SK-N-SH treated with all-trans-retinoic acid at 6 μM for 48 hours (cell line): ENCODE data around the gene NME7.
A peak's percentile ranks its signal among the peaks of the same experiment; 100 is the strongest.

ENCODE experiments used
- ATAC-seq: fragments of 200-7000 bp; cut with Tn5 transposase; 3 replicates; pipeline ENCODE4 v1.9.1; 2020; ENCODE audit warnings: mild to moderate bottlenecking, moderate library complexity
- ARNTL ChIP-seq: fragments of 450-650 bp; formaldehyde crosslinking; IDR thresholded peaks from 2 replicates; pipeline ENCODE4 v1.5.0; 2020; ENCODE audit warnings: low read depth, mild to moderate bottlenecking, moderate library complexity, borderline replicate concordance
- CSDC2 ChIP-seq: fragments of 250-450 bp; sonication (Bioruptor Pico); IDR thresholded peaks from 2 replicates; pipeline ENCODE4 v1.5.0; 2020; ENCODE audit warnings: mild to moderate bottlenecking, moderate library complexity
- CSRNP3 ChIP-seq: fragments of 250-450 bp; sonication (Bioruptor Pico); IDR thresholded peaks from 2 replicates; pipeline ENCODE4 v1.5.1; 2021; ENCODE audit warnings: mild to moderate bottlenecking, moderate library complexity
- ESRRG ChIP-seq: fragments of 250-450 bp; sonication (Bioruptor Pico); IDR thresholded peaks from 2 replicates; pipeline ENCODE4 v1.6.1; 2021; ENCODE audit warnings: mild to moderate bottlenecking
- GLIS3 ChIP-seq: fragments of 250-450 bp; sonication (Bioruptor Pico); IDR thresholded peaks from 2 replicates; pipeline ENCODE4 v1.5.0; 2020; ENCODE audit warnings: mild to moderate bottlenecking, moderate library complexity
- ISL1 ChIP-seq: fragments of 250-450 bp; sonication (Bioruptor Pico); IDR thresholded peaks from 2 replicates; pipeline ENCODE4 v2.1.2; 2022; ENCODE audit warnings: mild to moderate bottlenecking, moderate library complexity
- OSR1 ChIP-seq: fragments of 250-450 bp; sonication (Bioruptor Pico); IDR thresholded peaks from 2 replicates; pipeline ENCODE4 v1.8.0; 2022; ENCODE audit warnings: moderate library complexity, mild to moderate bottlenecking, inconsistent platforms
- PPARA ChIP-seq: fragments of 250-450 bp; sonication (Bioruptor Pico); IDR thresholded peaks from 2 replicates; pipeline ENCODE4 v1.5.0; 2020; ENCODE audit warnings: mild to moderate bottlenecking, borderline replicate concordance
- RARB ChIP-seq: fragments of 250-450 bp; sonication (Bioruptor Pico); IDR thresholded peaks from 2 replicates; pipeline ENCODE4 v1.8.0; 2021; ENCODE audit warnings: mild to moderate bottlenecking, moderate library complexity
- SNAI2 ChIP-seq: fragments of 250-450 bp; sonication (Bioruptor Pico); IDR thresholded peaks from 2 replicates; pipeline ENCODE4 v1.5.0; 2020; ENCODE audit warnings: mild to moderate bottlenecking, moderate library complexity
- TCF4 ChIP-seq: fragments of 250-450 bp; sonication (Bioruptor Pico); IDR thresholded peaks from 2 replicates; pipeline ENCODE4 v1.8.0; 2021; ENCODE audit warnings: mild to moderate bottlenecking, moderate library complexity, borderline replicate concordance
- TOX ChIP-seq: fragments of 250-450 bp; sonication (Bioruptor Pico); IDR thresholded peaks from 2 replicates; pipeline ENCODE4 v1.8.0; 2021; ENCODE audit warnings: mild to moderate bottlenecking, moderate library complexity, borderline replicate concordance
- ZC3H10 ChIP-seq: fragments of 250-450 bp; sonication (Bioruptor Pico); IDR thresholded peaks from 2 replicates; pipeline ENCODE4 v1.5.1; 2021; ENCODE audit warnings: mild to moderate bottlenecking, moderate library complexity
- ZFP3 ChIP-seq: fragments of 250-450 bp; sonication (Bioruptor Pico); IDR thresholded peaks from 2 replicates; pipeline ENCODE4 v1.5.0; 2020; ENCODE audit warnings: mild to moderate bottlenecking, moderate library complexity
- ZFP30 ChIP-seq: fragments of 450-650 bp; formaldehyde crosslinking; IDR thresholded peaks from 2 replicates; pipeline ENCODE4 v1.5.0; 2022; ENCODE audit warnings: mild to moderate bottlenecking, moderate library complexity
- ZNF565 ChIP-seq: fragments of 450-650 bp; formaldehyde crosslinking; conservative IDR thresholded peaks from 2 replicates; pipeline ENCODE4 v1.5.0; 2020; ENCODE audit warnings: low read depth, mild to moderate bottlenecking, moderate library complexity
- ZNF70 ChIP-seq: fragments of 450-650 bp; formaldehyde crosslinking; IDR thresholded peaks from 2 replicates; pipeline ENCODE4 v1.5.0; 2020; ENCODE audit warnings: mild to moderate bottlenecking, moderate library complexity
- ZNF8 ChIP-seq: fragments of 450-650 bp; formaldehyde crosslinking; IDR thresholded peaks from 2 replicates; pipeline ENCODE4 v1.5.0; 2020; ENCODE audit warnings: mild to moderate bottlenecking, moderate library complexity
- TF ChIP-seq, protein P1 (sequence below): fragments of 250-450 bp; sonication (Bioruptor Pico); IDR thresholded peaks from 2 replicates; pipeline ENCODE4 v1.8.0; 2020; ENCODE audit warnings: mild to moderate bottlenecking, moderate library complexity, borderline replicate concordance
- TF ChIP-seq, protein P2 (sequence below): fragments of 250-450 bp; sonication (Bioruptor Pico); IDR thresholded peaks from 2 replicates; pipeline ENCODE4 v1.8.0; 2021; ENCODE audit warnings: low read depth, mild to moderate bottlenecking, moderate library complexity, borderline replicate concordance
- TF ChIP-seq, protein P3 (sequence below): fragments of 250-450 bp; sonication (Bioruptor Pico); IDR thresholded peaks from 2 replicates; pipeline ENCODE4 v1.5.0; 2020; ENCODE audit warnings: mild to moderate bottlenecking, moderate library complexity
- TF ChIP-seq, protein P4 (sequence below): fragments of 250-450 bp; sonication (Bioruptor Pico); IDR thresholded peaks from 2 replicates; pipeline ENCODE4 v1.5.1; 2020; ENCODE audit warnings: low read depth, mild to moderate bottlenecking, moderate library complexity

Gene NME7

GRCh38 chr1:169161496-169162194 lies 206.0 kb downstream of the NME7 start:
- TF ChIP-seq, protein P1, sequence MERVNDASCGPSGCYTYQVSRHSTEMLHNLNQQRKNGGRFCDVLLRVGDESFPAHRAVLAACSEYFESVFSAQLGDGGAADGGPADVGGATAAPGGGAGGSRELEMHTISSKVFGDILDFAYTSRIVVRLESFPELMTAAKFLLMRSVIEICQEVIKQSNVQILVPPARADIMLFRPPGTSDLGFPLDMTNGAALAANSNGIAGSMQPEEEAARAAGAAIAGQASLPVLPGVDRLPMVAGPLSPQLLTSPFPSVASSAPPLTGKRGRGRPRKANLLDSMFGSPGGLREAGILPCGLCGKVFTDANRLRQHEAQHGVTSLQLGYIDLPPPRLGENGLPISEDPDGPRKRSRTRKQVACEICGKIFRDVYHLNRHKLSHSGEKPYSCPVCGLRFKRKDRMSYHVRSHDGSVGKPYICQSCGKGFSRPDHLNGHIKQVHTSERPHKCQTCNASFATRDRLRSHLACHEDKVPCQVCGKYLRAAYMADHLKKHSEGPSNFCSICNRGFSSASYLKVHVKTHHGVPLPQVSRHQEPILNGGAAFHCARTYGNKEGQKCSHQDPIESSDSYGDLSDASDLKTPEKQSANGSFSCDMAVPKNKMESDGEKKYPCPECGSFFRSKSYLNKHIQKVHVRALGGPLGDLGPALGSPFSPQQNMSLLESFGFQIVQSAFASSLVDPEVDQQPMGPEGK (CRISPR knock-in tag), result no peak
- TF ChIP-seq, protein P2, sequence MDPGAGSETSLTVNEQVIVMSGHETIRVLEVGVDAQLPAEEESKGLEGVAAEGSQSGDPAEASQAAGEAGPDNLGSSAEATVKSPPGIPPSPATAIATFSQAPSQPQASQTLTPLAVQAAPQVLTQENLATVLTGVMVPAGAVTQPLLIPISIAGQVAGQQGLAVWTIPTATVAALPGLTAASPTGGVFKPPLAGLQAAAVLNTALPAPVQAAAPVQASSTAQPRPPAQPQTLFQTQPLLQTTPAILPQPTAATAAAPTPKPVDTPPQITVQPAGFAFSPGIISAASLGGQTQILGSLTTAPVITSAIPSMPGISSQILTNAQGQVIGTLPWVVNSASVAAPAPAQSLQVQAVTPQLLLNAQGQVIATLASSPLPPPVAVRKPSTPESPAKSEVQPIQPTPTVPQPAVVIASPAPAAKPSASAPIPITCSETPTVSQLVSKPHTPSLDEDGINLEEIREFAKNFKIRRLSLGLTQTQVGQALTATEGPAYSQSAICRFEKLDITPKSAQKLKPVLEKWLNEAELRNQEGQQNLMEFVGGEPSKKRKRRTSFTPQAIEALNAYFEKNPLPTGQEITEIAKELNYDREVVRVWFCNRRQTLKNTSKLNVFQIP (CRISPR knock-in tag), result no peak
- TF ChIP-seq SNAI2 (CRISPR knock-in tag) (no peak), ARNTL (no peak), PPARA (CRISPR knock-in tag) (no peak), GLIS3 (CRISPR knock-in tag) (no peak), ZNF565 (CRISPR knock-in tag) (no peak), CSRNP3 (CRISPR knock-in tag) (no peak), ZNF8 (CRISPR knock-in tag) (no peak), CSDC2 (CRISPR knock-in tag) (no peak), ESRRG (CRISPR knock-in tag) (no peak), ZC3H10 (CRISPR knock-in tag) (peak; percentile 27; the same call in 1 of the 2 replicates), RARB (0 out of 2 replicates have a peak, but pooled peaks have one; percentile 17), OSR1 (CRISPR knock-in tag) (no peak; the same call in 1 of the 2 replicates), TOX (CRISPR knock-in tag) (peak; percentile 79), ISL1 (CRISPR knock-in tag) (no peak), ZFP30 (CRISPR knock-in tag) (no peak), ZNF70 (no peak), TCF4 (CRISPR knock-in tag) (no peak)
- TF ChIP-seq, protein P3, sequence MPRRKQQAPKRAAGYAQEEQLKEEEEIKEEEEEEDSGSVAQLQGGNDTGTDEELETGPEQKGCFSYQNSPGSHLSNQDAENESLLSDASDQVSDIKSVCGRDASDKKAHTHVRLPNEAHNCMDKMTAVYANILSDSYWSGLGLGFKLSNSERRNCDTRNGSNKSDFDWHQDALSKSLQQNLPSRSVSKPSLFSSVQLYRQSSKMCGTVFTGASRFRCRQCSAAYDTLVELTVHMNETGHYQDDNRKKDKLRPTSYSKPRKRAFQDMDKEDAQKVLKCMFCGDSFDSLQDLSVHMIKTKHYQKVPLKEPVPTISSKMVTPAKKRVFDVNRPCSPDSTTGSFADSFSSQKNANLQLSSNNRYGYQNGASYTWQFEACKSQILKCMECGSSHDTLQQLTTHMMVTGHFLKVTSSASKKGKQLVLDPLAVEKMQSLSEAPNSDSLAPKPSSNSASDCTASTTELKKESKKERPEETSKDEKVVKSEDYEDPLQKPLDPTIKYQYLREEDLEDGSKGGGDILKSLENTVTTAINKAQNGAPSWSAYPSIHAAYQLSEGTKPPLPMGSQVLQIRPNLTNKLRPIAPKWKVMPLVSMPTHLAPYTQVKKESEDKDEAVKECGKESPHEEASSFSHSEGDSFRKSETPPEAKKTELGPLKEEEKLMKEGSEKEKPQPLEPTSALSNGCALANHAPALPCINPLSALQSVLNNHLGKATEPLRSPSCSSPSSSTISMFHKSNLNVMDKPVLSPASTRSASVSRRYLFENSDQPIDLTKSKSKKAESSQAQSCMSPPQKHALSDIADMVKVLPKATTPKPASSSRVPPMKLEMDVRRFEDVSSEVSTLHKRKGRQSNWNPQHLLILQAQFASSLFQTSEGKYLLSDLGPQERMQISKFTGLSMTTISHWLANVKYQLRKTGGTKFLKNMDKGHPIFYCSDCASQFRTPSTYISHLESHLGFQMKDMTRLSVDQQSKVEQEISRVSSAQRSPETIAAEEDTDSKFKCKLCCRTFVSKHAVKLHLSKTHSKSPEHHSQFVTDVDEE (CRISPR knock-in tag), result no peak
- TF ChIP-seq, protein P4, sequence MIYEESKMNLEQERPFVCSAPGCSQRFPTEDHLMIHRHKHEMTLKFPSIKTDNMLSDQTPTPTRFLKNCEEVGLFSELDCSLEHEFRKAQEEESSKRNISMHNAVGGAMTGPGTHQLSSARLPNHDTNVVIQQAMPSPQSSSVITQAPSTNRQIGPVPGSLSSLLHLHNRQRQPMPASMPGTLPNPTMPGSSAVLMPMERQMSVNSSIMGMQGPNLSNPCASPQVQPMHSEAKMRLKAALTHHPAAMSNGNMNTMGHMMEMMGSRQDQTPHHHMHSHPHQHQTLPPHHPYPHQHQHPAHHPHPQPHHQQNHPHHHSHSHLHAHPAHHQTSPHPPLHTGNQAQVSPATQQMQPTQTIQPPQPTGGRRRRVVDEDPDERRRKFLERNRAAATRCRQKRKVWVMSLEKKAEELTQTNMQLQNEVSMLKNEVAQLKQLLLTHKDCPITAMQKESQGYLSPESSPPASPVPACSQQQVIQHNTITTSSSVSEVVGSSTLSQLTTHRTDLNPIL (CRISPR knock-in tag), result no peak
- ATAC-seq, result peak; percentile 64

DNA sequence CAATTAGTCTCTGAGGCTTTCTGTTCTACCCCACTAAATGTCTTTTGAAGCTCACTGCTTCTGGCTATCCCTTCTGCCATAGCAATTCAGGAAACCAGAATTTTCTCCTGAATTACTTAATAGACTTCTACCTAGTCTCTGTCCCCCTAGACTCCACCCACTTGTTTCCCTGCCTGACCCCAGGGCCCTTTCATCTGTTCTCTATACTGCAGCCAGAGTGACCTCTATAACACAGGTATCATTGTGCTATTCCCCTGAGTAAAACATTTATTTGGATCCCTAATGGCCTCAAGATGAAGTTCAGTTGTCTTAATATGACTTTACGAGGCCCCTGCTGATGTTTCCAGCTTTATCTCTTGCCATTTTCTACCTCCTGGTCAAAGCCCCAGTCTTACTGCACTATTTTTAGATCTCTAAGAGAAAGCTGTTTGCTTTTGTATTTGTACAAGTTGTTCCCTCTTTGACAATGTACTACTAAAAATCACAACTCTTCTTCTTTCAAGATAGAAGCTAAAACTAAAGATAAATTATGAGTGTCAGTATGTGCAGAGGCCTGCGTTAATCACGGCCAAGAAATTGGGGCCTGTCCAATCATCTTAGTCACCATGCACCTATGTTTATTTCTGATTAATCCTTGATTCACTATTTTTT lies 206.6 kb downstream of the NME7 start:
- ATAC-seq, result peak; percentile 62
- TF ChIP-seq TCF4 (CRISPR knock-in tag) (no peak), ZFP3 (CRISPR knock-in tag) (no peak), OSR1 (CRISPR knock-in tag) (no peak), ARNTL (no peak), ESRRG (CRISPR knock-in tag) (no peak), PPARA (CRISPR knock-in tag) (no peak), ZFP30 (CRISPR knock-in tag) (no peak), ZNF565 (CRISPR knock-in tag) (no peak), ISL1 (CRISPR knock-in tag) (no peak), ZNF70 (no peak), GLIS3 (CRISPR knock-in tag) (no peak)
- TF ChIP-seq, protein P2 (CRISPR knock-in tag), result no peak
- TF ChIP-seq, protein P3 (CRISPR knock-in tag), result no peak
